SIG-M5 treated with dmso at 0.1 percent for 504 hours (cell line): ENCODE results near the gene ZNF586.
A peak's percentile ranks its signal among the peaks of the same experiment; 100 is the strongest.
"Not testable (repeated sequence)": the region's sequence is repeated elsewhere in the genome, so short reads cannot be mapped to it uniquely, and the experiment has no call there.

ENCODE experiments used
- DNase-seq: peaks from one replicate; lab custom pipeline; 2025; ENCODE audit not compliant: unreplicated experiment; lab: John Stamatoyannopoulos, UW

Gene ZNF586

DNA sequence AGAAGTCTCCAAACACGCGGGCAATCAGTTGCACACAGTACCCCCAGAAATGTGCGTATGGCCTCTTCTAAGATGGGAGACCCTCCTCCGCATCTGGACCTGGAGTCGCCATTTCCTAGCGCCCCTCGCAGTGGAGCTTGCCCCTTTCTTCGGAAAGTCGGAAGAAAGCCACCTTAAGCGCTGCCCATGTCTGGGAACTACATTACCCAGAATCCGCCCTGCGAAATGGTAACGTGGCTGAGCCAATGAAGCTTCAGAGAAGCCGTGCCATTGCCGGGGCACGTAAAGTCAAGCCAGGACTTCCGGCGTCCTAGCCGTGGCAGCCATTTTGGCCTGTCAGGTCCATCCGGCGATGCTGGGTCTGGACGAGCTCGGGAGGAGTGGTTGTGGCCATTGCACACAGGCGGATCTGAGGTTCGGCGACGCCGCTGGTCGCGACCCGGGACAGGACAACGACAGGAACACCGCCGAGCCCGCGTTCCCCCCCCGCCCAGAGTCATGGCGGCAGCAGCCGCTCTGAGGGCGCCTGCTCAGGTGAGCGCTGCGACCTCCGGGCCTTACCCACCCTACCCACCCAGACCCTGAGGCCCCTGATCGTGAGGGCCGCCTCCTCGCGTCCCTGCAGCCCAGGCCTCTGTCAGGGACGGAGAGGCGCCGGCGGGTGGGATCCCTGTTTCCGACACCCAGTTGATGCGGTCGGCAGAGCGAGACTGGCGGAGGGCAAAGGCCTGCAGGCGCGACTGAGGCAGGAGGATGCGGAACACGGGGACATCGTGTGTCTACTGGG, at the start of gene ZNF586:
Gene ZNF586 (plus strand): TSS at position 332 of the 787 bp plus-strand sequence. CDS start 167 bp downstream, at position 499.
- DNase-seq = peak; percentile 87

DNA sequence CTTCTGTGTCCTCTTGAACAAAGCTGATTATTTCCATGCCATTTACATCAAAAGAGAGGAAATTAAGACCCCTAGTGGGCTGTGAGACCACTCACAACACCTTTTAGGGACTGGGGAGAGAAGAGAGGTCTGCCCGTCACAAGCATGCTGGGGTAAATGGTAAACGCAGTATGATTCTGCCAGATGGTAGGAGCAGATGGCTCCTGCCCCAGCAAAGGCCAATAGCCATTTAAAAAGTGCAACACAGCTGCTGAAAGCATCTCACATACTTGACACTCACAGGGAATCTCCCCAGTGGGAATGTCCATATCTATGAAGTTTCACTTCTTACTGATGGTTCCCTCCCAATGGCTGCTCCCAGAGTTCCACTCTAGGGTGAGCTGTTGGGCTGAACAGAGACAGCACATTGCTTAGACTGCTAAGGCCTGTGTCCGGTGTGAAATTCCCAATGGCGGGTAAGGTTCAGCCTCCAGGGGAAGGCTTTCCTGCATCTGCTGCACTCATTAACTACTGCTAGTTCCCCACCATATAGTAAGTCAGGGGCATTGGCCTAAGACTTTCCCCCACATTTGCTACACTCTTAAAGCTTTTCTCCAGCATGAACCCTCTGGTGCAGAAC, 49.5 kb upstream of the ZNF586 start:
- DNase-seq = no peak

DNA sequence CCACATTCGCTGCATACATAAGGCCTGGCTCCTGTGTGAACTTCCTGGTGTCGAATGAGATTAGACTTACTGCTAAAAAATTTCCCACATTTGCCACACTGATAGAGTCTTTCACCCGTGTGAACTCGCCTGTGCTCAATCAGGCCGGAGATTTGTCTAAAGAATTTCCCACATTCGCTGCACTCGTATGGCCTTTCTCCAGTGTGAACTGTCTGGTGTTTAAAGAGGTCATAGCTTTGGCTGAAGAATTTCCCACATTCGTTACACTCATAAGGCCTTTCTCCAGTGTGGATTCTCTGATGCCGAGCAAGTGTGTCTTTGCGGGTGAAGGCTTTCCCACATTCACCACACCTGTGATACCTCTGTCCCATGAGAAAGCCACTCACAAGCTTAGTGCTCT, 48.6 kb upstream of the ZNF586 start:
- DNase-seq = no peak

DNA sequence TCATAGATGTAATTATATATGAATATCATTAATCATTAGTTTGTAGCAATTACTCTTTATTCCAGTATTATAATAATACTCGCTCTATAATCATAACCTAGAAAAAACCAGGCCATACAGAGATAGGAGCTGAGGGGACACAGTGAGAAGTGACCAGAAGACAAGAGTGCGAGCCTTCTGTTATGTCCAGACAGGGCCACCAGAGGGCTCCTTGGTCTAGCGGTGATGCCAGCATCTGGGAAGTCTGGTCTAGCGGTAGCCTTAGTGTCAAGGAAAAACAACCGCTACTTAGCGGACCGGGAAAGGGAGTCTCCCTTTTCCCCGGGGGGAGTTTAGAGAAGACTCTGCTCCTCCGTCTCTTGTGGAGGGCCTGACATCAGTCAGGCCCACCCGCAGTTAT, 31.2 kb upstream of the ZNF586 start:
- not testable (repeated sequence) for DNase-seq

DNA sequence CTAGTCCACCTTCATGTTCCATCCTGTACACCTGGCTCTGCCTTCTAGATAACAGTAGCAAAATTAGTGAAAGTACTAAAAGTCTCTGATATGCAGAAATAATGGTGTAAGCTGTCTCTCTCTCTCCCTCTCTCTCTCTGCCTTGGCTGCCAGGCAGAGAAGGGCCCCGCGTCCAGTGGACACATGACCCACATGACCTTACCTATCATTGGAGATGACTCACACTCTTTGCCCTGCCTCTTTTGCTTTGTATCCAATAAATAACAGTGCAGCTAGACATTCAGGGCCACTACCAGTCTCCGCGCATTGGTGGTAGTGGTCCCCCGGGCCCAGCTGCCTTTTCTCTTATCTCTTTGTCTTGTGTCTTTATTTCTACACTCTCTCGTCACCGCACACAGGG, 30.7 kb upstream of the ZNF586 start:
- DNase-seq = not testable (repeated sequence)

DNA sequence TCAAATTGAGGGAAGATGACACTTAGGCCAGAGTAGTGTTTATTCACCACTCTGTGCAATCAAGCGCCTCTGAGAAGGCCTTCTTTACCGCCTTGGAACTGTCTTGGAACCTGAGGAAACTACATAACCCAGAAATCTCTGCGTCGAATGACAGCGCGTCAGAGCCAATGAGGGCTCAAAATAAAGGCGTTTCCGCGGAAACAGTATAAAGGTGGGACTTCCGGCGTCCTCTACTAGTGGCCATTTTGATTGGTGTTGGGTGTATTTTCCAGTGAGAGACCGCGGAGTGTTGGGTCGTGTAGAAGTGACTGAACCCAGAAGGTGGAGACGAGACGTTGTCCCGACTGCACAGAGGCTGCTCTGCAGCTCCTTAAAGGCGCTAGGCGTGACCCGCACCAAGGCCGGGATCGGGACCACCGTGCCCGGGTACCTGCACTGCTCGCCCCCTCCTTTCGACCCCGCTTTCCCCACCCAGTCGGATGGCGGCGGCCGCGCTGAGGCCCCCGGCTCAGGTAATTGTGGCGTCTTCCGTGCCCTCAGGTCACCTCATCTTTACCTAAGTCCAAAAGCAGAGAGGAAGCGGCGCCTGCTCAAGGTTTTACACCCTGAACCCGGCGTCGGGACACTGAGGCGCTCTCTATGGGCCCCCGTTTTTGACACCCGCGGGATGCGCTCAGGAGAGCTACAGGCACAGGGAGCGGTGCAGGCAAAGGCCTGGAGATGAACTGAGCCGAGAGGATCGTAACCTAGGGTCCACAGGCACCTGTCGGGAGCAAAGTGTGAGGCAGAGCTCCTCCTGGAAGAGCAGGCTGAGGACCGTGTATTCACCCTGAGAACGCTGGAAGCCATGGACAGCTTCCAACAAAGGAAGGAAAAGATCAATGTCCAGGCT, 22.6 kb upstream of the ZNF586 start, which contains the start of gene ZNF776:
Gene ZNF776 (plus strand): TSS at position 236 of the 892 bp plus-strand sequence. CDS start 244 bp downstream, at position 480.
- DNase-seq = peak; percentile 87

DNA sequence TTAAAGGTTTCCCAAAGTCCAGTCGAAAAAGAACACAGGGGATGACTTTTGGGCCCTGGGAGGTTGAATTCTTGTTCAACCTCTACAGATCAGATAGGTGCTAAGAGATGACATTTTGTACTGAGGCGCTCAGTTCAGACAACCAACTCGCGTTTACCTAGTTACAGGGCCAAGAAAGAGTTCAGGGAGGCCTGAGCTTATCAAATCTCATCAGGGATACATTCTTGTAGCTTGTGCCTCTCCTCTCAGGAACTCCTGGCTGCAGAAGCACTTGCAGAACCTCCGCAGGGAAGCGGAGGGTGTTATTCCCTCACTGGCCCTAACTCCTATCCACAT, 22.0 kb upstream of the ZNF586 start:
- DNase-seq = no peak

DNA sequence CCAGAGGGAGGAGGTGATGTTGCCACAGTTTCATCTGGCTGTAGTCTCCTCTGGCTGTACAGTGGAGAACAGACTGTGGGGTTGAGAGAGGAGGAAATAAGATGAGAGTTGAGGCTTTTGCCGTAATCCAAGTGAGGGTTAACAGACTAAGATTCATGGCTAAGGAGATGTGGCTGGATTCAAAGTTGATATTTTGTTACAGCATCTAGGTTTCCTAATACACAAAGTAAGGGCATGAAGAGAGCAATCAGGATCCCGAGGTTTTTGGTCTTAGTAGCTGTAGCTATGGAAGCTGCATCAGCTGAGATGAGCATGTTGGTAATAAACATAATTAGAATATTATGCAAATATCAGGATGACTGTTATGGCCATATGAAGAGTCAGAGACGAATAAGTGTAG, 21.4 kb upstream of the ZNF586 start:
- DNase-seq = no peak

DNA sequence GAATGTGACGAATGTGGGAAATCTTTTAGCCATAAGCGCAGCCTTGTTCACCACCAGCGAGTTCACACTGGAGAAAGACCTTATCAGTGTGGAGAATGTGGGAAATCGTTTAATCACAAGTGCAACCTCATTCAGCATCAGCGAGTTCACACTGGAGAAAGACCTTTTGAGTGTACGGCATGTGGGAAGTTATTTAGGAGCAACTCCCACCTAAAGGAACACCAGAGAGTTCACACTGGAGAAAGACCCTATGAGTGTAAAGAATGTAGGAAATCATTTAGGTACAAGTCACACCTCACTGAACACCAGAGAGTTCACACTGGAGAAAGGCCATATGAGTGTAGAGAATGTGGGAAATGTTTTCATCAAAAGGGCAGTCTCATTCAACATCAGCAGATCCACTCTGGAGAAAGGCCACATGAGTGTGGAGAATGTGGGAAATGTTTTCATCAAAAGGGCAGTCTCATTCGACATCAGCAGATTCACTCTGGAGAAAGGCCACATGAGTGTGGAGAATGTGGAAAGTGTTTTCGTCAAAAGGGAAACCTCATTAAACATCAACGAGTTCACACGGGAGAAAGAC, 15.3 kb upstream of the ZNF586 start:
- no peak for DNase-seq

DNA sequence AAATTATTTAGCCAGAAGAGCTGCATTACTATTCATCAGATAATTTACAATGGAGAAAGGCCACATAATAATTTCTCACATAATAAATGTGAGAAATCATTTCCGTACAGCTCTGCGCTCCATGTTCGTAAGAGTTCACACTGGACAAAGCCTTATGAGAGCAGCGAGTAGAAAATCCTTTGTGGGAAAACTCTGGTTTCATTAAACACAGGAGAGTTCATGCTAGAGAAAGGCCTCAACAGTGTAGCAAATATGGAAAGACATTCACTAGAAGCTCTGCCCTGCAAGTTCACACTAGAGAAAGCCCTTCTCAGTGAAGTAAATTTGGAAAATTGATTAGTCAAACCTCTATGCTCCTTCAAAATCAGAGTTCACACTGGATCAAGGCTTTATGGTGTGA, 14.4 kb upstream of the ZNF586 start:
- no peak for DNase-seq

DNA sequence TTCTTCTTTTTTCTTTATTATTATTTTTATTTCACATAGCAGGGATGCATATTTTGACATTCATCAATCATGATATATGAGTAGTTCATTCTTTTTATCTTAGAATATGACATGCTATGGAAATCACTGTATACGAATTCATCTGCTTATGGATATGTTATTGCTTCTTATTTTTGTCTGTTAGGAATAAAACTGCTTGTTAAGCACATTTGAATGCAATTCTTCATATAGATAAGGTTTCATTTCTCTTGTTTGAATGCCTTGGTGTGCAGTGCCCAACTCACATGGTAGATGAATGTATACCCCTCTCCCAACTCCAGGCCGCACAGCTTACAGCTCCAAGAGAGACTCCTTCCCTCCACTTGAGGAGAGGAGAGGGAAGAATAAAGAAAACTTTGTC, 11.5 kb upstream of the ZNF586 start:
- DNase-seq = no peak

DNA sequence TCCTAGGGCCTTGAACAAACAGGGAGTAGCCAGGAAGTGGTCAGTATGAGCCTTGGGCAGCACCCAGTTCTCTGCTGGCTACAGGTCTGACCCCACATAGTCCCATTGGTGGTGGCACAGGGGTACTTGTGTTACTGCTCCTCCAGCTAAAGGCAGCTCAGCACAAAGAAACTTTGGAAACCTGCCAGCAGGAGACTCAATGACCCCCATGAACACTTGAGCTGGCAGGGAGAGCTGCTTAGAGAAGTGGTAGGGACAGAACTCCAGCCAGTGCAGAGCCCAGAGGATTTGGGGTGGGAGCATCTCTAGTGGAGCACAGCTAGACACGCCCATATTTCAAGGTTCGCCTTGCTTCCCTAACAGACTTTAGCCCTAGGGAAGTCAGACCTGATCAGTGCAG, 10.4 kb upstream of the ZNF586 start:
- DNase-seq = no peak

DNA sequence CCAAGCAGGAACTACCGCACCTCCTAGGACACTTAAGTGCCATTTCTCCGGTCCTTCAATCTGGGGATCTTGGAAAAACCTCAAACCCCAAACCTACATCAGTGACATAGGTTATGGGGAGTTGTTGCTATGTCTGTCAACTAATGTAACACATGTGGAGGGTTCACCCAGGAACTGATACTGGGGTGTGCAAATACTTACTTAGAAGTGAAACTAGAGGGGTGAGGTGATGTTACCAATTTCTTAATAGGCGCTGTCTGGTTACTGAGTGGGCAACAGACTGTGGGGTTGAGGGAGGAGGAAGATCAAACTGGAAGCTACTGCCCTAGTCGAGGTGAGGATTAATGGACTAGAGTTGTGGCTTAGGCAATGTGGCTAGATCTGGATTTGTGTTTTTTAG, 1.9 kb downstream of the ZNF586 start:
- no peak for DNase-seq

DNA sequence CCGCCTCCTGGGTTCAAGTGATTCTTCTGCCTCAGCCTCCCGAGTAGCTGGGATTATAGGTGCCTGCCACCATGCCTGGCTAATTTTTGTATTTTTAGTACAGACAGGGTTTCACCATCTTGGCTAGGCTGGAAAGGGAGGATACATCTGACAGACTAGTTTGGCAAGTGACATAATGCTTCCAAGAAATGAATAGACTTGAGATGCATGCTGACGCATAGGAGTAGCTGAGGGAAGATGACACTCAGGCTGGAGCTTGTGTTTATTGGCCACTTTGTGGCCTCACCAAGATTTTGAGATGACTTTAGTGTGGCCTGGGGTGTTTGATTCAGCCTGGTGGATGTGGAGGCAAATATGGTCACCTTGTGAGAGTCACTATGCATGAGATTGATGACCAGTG, 4.0 kb downstream of the ZNF586 start:
- DNase-seq = no peak

DNA sequence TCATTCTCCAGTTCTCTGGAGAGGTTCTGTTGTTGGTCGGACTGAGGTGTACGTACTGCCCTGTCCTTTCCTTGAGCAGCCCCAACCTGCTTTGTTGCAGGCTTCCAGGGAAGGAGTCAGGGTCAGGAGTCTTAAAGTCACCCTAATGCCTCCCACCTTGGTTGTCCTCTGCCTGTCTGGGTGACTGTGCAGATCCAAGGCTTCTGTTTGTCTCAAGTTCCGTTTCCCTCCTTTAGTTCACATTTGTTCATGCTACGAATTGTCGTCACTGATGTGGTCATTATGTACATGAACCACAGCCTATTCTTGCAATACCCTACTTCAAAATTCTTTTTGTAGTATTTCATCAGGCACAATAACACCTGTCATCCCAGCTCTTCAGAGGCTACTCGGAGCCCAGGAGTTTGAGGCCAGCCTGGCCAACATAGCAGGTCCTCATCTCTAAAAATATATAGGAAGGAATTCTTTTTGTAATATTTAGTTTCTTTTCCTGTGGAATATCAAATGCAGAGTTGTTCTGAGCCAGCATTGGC, 7.4 kb downstream of the ZNF586 start:
- DNase-seq = no peak

DNA sequence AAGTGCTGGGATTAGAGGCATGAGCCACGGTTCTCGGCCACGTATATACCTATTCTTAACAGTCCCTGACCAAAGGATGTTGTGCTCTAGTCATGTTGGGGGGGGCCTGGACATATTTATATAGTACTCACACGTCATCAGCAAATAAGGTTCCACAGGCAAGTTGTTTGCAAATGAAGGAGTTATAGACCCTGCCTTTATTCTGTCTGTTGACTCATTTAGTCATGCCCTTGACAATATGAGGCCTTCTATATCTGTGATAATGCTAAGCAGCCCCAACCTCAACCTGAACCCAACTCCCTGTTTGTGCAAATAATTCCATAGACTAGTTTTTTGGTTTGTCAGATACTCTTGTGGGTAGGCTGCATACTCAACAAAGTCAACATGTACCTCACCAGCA, 8.9 kb downstream of the ZNF586 start:
- DNase-seq = no peak

DNA sequence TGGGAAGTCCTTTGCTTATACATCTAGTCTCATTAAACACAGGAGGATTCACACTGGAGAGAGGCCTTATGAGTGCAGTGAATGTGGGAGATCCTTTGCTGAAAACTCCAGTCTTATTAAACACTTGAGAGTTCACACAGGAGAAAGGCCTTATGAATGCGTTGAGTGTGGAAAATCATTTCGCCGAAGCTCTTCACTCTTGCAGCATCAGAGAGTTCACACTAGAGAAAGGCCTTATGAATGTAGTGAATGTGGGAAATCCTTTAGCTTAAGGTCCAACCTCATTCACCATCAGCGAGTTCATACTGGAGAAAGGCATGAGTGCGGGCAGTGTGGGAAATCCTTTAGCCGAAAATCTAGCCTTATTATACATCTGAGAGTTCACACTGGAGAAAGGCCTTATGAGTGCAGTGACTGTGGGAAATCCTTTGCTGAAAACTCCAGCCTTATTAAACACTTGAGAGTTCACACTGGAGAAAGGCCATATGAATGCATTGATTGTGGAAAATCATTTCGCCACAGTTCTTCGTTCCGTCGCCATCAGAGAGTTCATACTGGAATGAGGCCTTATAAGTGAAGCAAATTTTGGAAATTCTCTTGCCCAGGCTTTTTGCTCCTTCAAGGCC, 9.9 kb downstream of the ZNF586 start:
- DNase-seq = no peak

DNA sequence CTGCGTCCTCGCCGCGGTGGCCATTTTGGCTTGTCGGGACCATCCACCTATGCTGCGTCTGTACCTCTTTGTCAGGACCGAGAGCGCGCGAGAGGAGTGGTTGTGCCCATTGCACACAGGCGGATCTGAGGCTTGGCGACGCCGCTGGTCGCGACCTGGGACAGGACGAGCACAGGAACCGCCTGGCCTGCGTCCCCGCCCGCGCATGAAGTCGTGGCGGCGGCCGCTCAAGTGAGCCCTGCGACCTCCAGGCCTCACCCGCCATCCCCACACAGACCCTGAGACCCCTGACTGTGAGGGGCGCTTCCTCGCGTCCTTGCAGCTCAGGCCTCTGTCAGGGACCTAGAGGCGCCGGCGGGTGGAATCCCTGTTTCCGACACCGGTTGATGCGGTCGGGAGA, 16.8 kb downstream of the ZNF586 start:
- no peak for DNase-seq

DNA sequence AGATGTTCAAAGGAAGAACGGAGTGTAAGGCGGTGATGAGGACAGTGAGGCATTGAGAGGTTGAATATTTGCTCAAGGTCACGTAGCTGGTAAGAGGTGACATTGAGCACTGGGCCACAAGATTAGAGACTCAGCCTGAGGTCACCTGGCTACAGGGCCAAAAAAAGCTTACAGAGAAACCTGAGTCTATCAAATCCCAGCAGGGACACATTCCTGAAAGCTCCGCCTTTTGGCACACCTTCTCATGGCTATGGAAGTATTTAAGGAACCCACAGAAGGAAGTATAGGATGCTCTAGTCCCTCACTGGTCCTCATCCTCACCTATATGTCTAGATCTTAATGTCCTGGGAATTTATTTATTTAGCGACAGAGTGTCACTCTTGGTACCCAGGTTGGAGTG, 17.4 kb downstream of the ZNF586 start:
- DNase-seq = no peak

DNA sequence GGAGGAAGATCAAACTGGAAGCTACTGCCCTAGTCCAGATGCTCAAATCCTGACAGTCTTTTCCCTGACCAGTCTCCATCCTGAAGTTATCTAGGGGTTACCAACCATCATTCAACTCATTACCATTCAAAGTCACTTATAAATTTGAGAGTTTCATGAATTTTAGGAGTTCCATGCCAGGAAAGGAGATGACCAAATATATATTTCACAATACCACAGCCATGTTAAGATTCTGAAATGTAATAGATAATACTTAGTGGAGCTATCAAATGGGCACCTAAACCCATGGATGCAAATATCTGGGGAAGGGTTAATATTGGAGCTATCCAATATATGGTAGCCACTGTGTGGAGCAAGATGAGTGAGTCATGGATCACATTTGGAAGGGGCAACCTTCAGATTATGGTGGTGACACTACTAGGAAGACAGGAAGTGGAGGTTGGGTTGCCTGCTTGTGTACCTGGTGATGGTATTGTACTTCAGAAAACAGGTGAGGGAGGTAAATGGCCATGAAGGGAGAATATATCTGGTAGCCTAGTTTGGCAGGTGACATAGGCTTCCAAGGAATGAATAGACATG, 18.7 kb downstream of the ZNF586 start:
- DNase-seq = no peak
